Liver (tissue), 9 donors: ENCODE measurements around the gene ACOT8. TPM values are rescaled to one million over a fixed set of nuclear protein-coding genes. Genes with fewer than 3 reads are reported as not detected.

Experiments
- DNase-seq: peaks from one replicate; pipeline ENCODE4 v3.0.0-alpha.2; 2017; ENCODE audit warnings: low spot score
- H3K27ac ChIP-seq, 2 donors: one replicate each; pipeline ENCODE4 v1.7.0; 2013; ENCODE audit warnings: inconsistent platforms in 2 of 2, low read length in 2 of 2, control low read depth in 1 of 2, low read depth in 1 of 2, mild to moderate bottlenecking in 1 of 2
- H3K27me3 ChIP-seq, 4 donors: one replicate each; pipeline versions ENCODE4 v1.6.1 to v1.7.0; 2013; ENCODE audit warnings: low read length in 3 of 4, inconsistent platforms in 1 of 4, mild to moderate bottlenecking in 1 of 4, moderate library complexity in 1 of 4; ENCODE audit not compliant: control insufficient read depth in 4 of 4, insufficient read depth in 4 of 4
- H3K36me3 ChIP-seq, 4 donors: one replicate each; pipeline versions ENCODE4 v1.6.1 to v1.7.0; 2013; ENCODE audit warnings: low read length in 3 of 4, mild to moderate bottlenecking in 3 of 4, low read depth in 1 of 4, moderate library complexity in 1 of 4; ENCODE audit not compliant: control insufficient read depth in 4 of 4, insufficient read depth in 3 of 4
- H3K4me1 ChIP-seq, 4 donors: one replicate each; pipeline versions ENCODE4 v1.6.1 to v1.7.0; 2013; ENCODE audit warnings: low read length in 3 of 4, mild to moderate bottlenecking in 3 of 4, moderate library complexity in 1 of 4; ENCODE audit not compliant: control insufficient read depth in 4 of 4, insufficient read depth in 4 of 4
- H3K4me3 ChIP-seq, 3 donors: one replicate each; pipeline versions ENCODE4 v1.6.1 to v1.7.0; 2013; ENCODE audit warnings: low read length in 3 of 3, control low read depth in 1 of 3, low read depth in 1 of 3, mild to moderate bottlenecking in 1 of 3
- H3K9ac ChIP-seq, 2 donors: one replicate each; pipeline ENCODE4 v1.7.0; 2013; ENCODE audit warnings: low read length in 2 of 2, mild to moderate bottlenecking in 2 of 2, moderate library complexity in 2 of 2, control low read depth in 1 of 2, low read depth in 1 of 2
- H3K9me3 ChIP-seq, 4 donors: one replicate each; pipeline versions ENCODE4 v1.6.1 to v1.7.0; 2013; ENCODE audit warnings: low read length in 3 of 4; ENCODE audit not compliant: control insufficient read depth in 4 of 4
- FOXA1 ChIP-seq: IDR thresholded peaks from 2 replicates; pipeline ENCODE4 v1.6.1; 2016; ENCODE audit warnings: antibody characterized with exemption
- GABPA ChIP-seq, 2 donors: IDR thresholded peaks in 1 of 2; conservative IDR thresholded peaks in 1 of 2; 2 replicates each; pipeline ENCODE4 v1.6.1; 2016; ENCODE audit warnings: antibody characterized with exemption in 2 of 2, mild to moderate bottlenecking in 1 of 2, moderate library complexity in 1 of 2
- HNF4A ChIP-seq, 2 donors: conservative IDR thresholded peaks; 2 replicates each; pipeline ENCODE4 v1.6.1; 2016; ENCODE audit warnings: antibody characterized with exemption in 2 of 2, mild to moderate bottlenecking in 2 of 2
- HNF4G ChIP-seq: IDR thresholded peaks from 2 replicates; pipeline ENCODE4 v1.6.1; 2016; ENCODE audit warnings: antibody characterized with exemption
- JUND ChIP-seq, 2 donors: IDR thresholded peaks; 2 replicates each; pipeline ENCODE4 v1.6.1; 2016; ENCODE audit warnings: antibody characterized with exemption in 2 of 2
- NR2F2 ChIP-seq: IDR thresholded peaks from 2 replicates; pipeline ENCODE4 v1.6.1; 2016; ENCODE audit warnings: antibody characterized with exemption
- RAD21 ChIP-seq, 2 donors: IDR thresholded peaks; 2 replicates each; pipeline ENCODE4 v1.6.1; 2016; ENCODE audit warnings: antibody characterized with exemption in 2 of 2, mild to moderate bottlenecking in 2 of 2
- REST ChIP-seq: IDR thresholded peaks from 2 replicates; pipeline ENCODE4 v1.6.1; 2016; ENCODE audit warnings: antibody characterized with exemption, mild to moderate bottlenecking
- RXRA ChIP-seq, 2 donors: IDR thresholded peaks; 2 replicates each; pipeline ENCODE4 v1.6.1; 2017 to 2018; ENCODE audit warnings: antibody characterized with exemption in 2 of 2, mild to moderate bottlenecking in 1 of 2
- SP1 ChIP-seq: IDR thresholded peaks from 2 replicates; pipeline ENCODE4 v1.6.1; 2018; ENCODE audit warnings: antibody characterized with exemption, mild to moderate bottlenecking
- YY1 ChIP-seq: IDR thresholded peaks from 2 replicates; pipeline ENCODE4 v1.6.1; 2016; ENCODE audit warnings: antibody characterized with exemption, mild to moderate bottlenecking
- WGBS: extraction: QIAGEN DNeasy Blood & Tissue Kit; methylation state at CpG from one replicate; pipeline ENCODE4 v1.1.7; 2013; 5-methylcytosine and 5-hydroxymethylcytosine counted together
- polyA plus RNA-seq, 2 donors: library from polyadenylated mRNA; stranded (reverse) in 1 of 2; unstranded in 1 of 2; fragments of 200-250 nt in 1 of 2; fragments of >200 nt in 1 of 2; fragmentation: Nextera tagmentation in 1 of 2; extraction: Ambion mirVana in 1 of 2; gene quantifications; one replicate each; pipeline versions ENCODE4 v1.2.1 to v1.2.3, GENCODE V29; 2013 to 2015
- total RNA-seq, 2 donors: library from RNA; depleted of rRNA; stranded (reverse); fragments of >200 nt; gene quantifications; one replicate each; pipeline ENCODE4 v1.2.3, GENCODE V29; 2014
- TF ChIP-seq, protein P1 (sequence below): IDR thresholded peaks from 2 replicates; pipeline ENCODE4 v1.6.1; 2016; ENCODE audit warnings: antibody characterized with exemption
- TF ChIP-seq, protein P2 (sequence below): IDR thresholded peaks from 2 replicates; pipeline ENCODE4 v1.6.1; 2016; ENCODE audit warnings: antibody characterized with exemption
- TF ChIP-seq, protein P3 (sequence below): fragments of 150-350 bp; IDR thresholded peaks from 2 replicates; pipeline ENCODE4 v1.5.1; 2017; ENCODE audit warnings: improper control_type of control experiment, low read depth, low read length; ENCODE audit not compliant: missing input control
- donor health status: healthy.
- donor health status: healthy.
- donor health status: healthy.
- donor health status: healthy.
- donor health status: healthy.

Gene ACOT8
- total and polyA plus RNA-seq, 4 donors = 24.4 to 27.1 (median 24.5) TPM

DNA sequence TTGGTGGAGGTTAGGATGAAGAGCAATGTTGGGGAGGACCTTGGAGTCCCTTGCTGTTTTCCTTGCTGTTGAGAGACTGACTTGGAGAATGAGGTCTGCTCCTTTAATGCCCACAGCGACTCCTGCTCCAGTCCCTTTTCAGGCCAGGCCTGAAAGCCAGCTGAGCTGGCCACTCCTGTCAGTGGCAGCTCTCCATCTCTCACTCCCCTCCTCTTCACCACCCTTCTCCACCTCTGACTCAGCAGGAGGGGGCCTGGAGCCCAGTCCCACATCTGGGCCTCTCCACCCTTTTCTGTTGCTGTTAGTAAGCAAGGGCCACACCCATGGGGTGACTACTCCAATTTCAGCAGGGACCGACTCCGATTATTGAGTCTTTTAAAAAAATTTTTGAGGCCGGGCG is 21.4 kb downstream of the ACOT8 start:
- Histone ChIP-seq H3K4me3 (no peak overlapping the region), H3K9ac (no peak overlapping the region), H3K4me1 (peaks cover 4 to 14% (median 9%) of the 10 kb centered on the region in 4 donors), H3K27ac (no peak overlapping the region), H3K27me3 (no peaks in the 10 kb centered on the region), H3K9me3 (no peaks in the 10 kb centered on the region), H3K36me3 (peaks cover 0 to 5% (median under 1%) of the 10 kb centered on the region in 4 donors)
- no peak for TF ChIP-seq RAD21 (IDR thresholded peaks at IDR 0.05)
- no peak for TF ChIP-seq SP1
- TF ChIP-seq NR2F2 = no peak
- TF ChIP-seq, protein P1, sequence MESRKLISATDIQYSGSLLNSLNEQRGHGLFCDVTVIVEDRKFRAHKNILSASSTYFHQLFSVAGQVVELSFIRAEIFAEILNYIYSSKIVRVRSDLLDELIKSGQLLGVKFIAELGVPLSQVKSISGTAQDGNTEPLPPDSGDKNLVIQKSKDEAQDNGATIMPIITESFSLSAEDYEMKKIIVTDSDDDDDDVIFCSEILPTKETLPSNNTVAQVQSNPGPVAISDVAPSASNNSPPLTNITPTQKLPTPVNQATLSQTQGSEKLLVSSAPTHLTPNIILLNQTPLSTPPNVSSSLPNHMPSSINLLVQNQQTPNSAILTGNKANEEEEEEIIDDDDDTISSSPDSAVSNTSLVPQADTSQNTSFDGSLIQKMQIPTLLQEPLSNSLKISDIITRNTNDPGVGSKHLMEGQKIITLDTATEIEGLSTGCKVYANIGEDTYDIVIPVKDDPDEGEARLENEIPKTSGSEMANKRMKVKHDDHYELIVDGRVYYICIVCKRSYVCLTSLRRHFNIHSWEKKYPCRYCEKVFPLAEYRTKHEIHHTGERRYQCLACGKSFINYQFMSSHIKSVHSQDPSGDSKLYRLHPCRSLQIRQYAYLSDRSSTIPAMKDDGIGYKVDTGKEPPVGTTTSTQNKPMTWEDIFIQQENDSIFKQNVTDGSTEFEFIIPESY = no peak
- TF ChIP-seq, protein P2, sequence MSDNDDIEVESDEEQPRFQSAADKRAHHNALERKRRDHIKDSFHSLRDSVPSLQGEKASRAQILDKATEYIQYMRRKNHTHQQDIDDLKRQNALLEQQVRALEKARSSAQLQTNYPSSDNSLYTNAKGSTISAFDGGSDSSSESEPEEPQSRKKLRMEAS = no peak
- TF ChIP-seq, protein P3, sequence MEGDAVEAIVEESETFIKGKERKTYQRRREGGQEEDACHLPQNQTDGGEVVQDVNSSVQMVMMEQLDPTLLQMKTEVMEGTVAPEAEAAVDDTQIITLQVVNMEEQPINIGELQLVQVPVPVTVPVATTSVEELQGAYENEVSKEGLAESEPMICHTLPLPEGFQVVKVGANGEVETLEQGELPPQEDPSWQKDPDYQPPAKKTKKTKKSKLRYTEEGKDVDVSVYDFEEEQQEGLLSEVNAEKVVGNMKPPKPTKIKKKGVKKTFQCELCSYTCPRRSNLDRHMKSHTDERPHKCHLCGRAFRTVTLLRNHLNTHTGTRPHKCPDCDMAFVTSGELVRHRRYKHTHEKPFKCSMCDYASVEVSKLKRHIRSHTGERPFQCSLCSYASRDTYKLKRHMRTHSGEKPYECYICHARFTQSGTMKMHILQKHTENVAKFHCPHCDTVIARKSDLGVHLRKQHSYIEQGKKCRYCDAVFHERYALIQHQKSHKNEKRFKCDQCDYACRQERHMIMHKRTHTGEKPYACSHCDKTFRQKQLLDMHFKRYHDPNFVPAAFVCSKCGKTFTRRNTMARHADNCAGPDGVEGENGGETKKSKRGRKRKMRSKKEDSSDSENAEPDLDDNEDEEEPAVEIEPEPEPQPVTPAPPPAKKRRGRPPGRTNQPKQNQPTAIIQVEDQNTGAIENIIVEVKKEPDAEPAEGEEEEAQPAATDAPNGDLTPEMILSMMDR = no peak
- no peak for TF ChIP-seq JUND (IDR thresholded peaks at IDR 0.05)
- no peak for TF ChIP-seq YY1
- TF ChIP-seq HNF4A (conservative IDR thresholded peaks at IDR 0.05) = no peak
- TF ChIP-seq FOXA1 = no peak
- DNase-seq = no peak
- 97% methylated on average over 5 of the region's 5 CpGs for WGBS

DNA sequence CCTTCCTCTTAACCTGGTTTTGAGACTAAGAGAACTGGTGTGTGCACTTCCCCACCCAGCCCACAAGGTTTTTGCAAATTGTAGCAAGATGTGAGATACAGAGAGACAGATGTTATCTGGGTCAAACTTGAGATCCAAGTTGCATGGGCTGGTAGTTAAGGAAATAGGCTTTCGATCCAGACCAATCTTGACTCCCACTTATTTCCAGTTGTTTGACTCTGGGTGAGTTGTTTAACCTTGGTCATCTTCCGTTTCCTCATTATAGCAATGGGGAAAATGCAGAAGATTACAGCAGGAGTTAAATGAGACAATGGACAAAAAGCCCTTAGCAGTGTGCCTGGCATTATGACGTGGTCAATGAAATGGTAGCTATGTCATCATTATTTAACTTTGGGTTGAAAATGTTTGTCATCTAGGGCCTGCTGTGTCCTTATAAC is 21.8 kb downstream of the ACOT8 start:
- Histone ChIP-seq H3K9ac (no peak overlapping the region), H3K36me3 (peaks cover 0 to 4% (median under 1%) of the 10 kb centered on the region in 4 donors), H3K4me3 (no peak overlapping the region), H3K27ac (no peak overlapping the region), H3K9me3 (no peaks in the 10 kb centered on the region), H3K27me3 (no peaks in the 10 kb centered on the region), H3K4me1 (peaks cover 4 to 14% (median 9%) of the 10 kb centered on the region in 4 donors)
- WGBS = 68% methylated on average over 3 of the region's 3 CpGs
- DNase-seq = no peak
- TF ChIP-seq RXRA (IDR thresholded peaks at IDR 0.05) (no peak), GABPA (IDR thresholded peaks at IDR 0.05 in 1 of 2, conservative IDR thresholded peaks at IDR 0.05 in 1 of 2) (no peak), REST (no peak), NR2F2 (no peak), HNF4A (conservative IDR thresholded peaks at IDR 0.05) (no peak), HNF4G (no peak), RAD21 (IDR thresholded peaks at IDR 0.05) (no peak), YY1 (no peak)
- TF ChIP-seq, protein P3 = no peak
